ENCODE data around the gene COL11A2. TPM values are rescaled to one million over a fixed set of nuclear protein-coding genes. Genes with fewer than 3 reads are reported as not detected.

COL11A2 gene
- total RNA-seq, 1 experiment from 2014 or later = 3.7 TPM

- no peak overlapping the region for H3K4me3 Mint-ChIP-seq
- no peak overlapping the region for H3K27ac Mint-ChIP-seq
- ChIA-PET POLR2A (no interaction called here), CTCF (interaction anchor here (1.3 to 2.6 kb wide), 2 partner anchors 31 to 91 kb away, joined by 3 to 14 read pairs; no protein-coding TSS in a partner anchor)
- DNase-seq (ENCODE audit: low spot score) = no peak
- no peak for TF ChIP-seq RELA (CRISPR knock-in tag; IDR thresholded peaks at IDR 0.05; ENCODE audit: borderline replicate concordance)
- TF ChIP-seq ZNF219 (CRISPR knock-in tag; IDR thresholded peaks at IDR 0.05; ENCODE audit: borderline replicate concordance) = no peak
- no peak for TF ChIP-seq PREB (CRISPR knock-in tag; IDR thresholded peaks at IDR 0.05; ENCODE audit: borderline replicate concordance)
- TF ChIP-seq AR (CRISPR knock-in tag; IDR thresholded peaks at IDR 0.05) = no peak
- TF ChIP-seq TEAD4 (CRISPR knock-in tag; IDR thresholded peaks at IDR 0.05) = no peak
- no peak for TF ChIP-seq MYBL2 (CRISPR knock-in tag; IDR thresholded peaks at IDR 0.05)
- TF ChIP-seq SMAD3 (CRISPR knock-in tag; IDR thresholded peaks at IDR 0.05; ENCODE audit: borderline replicate concordance) = no peak
- ATAC-seq = no peak
- H3K9me3 Mint-ChIP-seq = 0 out of 2 replicates have a peak, but pooled peaks cover 3% of the 10 kb centered on the region
- peaks cover 98% of the 10 kb centered on the region for H3K27me3 Mint-ChIP-seq (ENCODE audit: low read depth)
- peaks cover 28% of the 10 kb centered on the region for H3K4me1 Mint-ChIP-seq
- no peaks in the 10 kb centered on the region for H3K36me3 Mint-ChIP-seq
Measured at GRCh38 chr6:33217246-33217645, 25.0 kb upstream of the COL11A2 start.

- TF ChIP-seq OVOL2 (CRISPR knock-in tag; IDR thresholded peaks at IDR 0.05; ENCODE audit: borderline replicate concordance) = no peak
- Mint-ChIP-seq H3K36me3 (no peaks in the 10 kb centered on the region), H3K4me3 (no peak overlapping the region), H3K4me1 (peaks cover 36% of the 10 kb centered on the region), H3K9me3 (no peaks in the 10 kb centered on the region), H3K27me3 (ENCODE audit: low read depth) (peaks cover 92% of the 10 kb centered on the region), H3K27ac (no peak overlapping the region)
- DNase-seq (ENCODE audit: low spot score) (no peak), ATAC-seq (no peak)
- ChIA-PET POLR2A (no interaction called here), CTCF (interaction anchor here (2.5 kb wide), 1 partner anchor 33 kb away, joined by 10 read pairs; no protein-coding TSS in a partner anchor)
Measured at GRCh38 chr6:33216117-33216649, 23.9 kb upstream of the COL11A2 start.

- no peak for ATAC-seq
- DNase-seq (ENCODE audit: low spot score) = no peak
- H3K27ac Mint-ChIP-seq = no peak overlapping the region
- POLR2A ChIA-PET = no interaction called here
- CTCF ChIA-PET = interaction anchor here (2.5 kb wide), 1 partner anchor 33 kb away, joined by 10 read pairs; no protein-coding TSS in a partner anchor
- H3K27me3 Mint-ChIP-seq (ENCODE audit: low read depth) = peaks cover 87% of the 10 kb centered on the region
- H3K9me3 Mint-ChIP-seq = no peaks in the 10 kb centered on the region
- peaks cover 40% of the 10 kb centered on the region for H3K4me1 Mint-ChIP-seq
- H3K4me3 Mint-ChIP-seq = no peak overlapping the region
- H3K36me3 Mint-ChIP-seq = peaks cover 2% of the 10 kb centered on the region; the same call in 1 of the 2 replicates
- TF ChIP-seq ATF1 (CRISPR knock-in tag; IDR thresholded peaks at IDR 0.05) (no peak), NFYB (CRISPR knock-in tag; conservative IDR thresholded peaks at IDR 0.05; ENCODE audit: low read depth) (no peak), ZSCAN18 (CRISPR knock-in tag; IDR thresholded peaks at IDR 0.05) (no peak), SMAD4 (CRISPR knock-in tag; IDR thresholded peaks at IDR 0.05) (no peak), ZNF396 (CRISPR knock-in tag; IDR thresholded peaks at IDR 0.05; ENCODE audit: borderline replicate concordance) (no peak), CTCF (IDR thresholded peaks at IDR 0.05) (no peak), TCF7 (CRISPR knock-in tag; IDR thresholded peaks at IDR 0.05; ENCODE audit: low read depth) (no peak), USF1 (CRISPR knock-in tag; IDR thresholded peaks at IDR 0.05) (no peak), FOXP1 (CRISPR knock-in tag; IDR thresholded peaks at IDR 0.05; ENCODE audit: borderline replicate concordance) (no peak), E2F4 (CRISPR knock-in tag; IDR thresholded peaks at IDR 0.05; ENCODE audit: borderline replicate concordance, low read depth) (no peak), FOXJ3 (CRISPR knock-in tag; IDR thresholded peaks at IDR 0.05; ENCODE audit: borderline replicate concordance) (no peak), NR2C2 (CRISPR knock-in tag; IDR thresholded peaks at IDR 0.05) (no peak), JUN (CRISPR knock-in tag; IDR thresholded peaks at IDR 0.05) (no peak)
Measured at GRCh38 chr6:33215271-33216116, 23.2 kb upstream of the COL11A2 start.
